K562 (cell line): ENCODE results near the gene VWA7. TPM values are rescaled to one million over a fixed set of nuclear protein-coding genes. Genes with fewer than 3 reads are reported as not detected.

Source experiments
- ARID3B ChIP-seq: fragments of 250-450 bp; sonication (Bioruptor Pico); IDR thresholded peaks from 2 replicates; pipeline ENCODE4 v1.4.0; 2020; ENCODE audit warnings: borderline replicate concordance
- CC2D1A ChIP-seq: fragments of 450-650 bp; IDR thresholded peaks from 2 replicates; pipeline ENCODE4 v1.6.1; 2017; ENCODE audit warnings: mild to moderate bottlenecking
- CXXC5 ChIP-seq: fragments of 250-450 bp; sonication (Bioruptor Pico); IDR thresholded peaks from 2 replicates; pipeline ENCODE4 v1.8.0; 2022; ENCODE audit warnings: inconsistent platforms, mild to moderate bottlenecking, moderate library complexity
- E2F4 ChIP-seq: sonication (generic); formaldehyde crosslinking; IDR thresholded peaks from 2 replicates; pipeline ENCODE4 v1.8.0; 2022; ENCODE audit warnings: mild to moderate bottlenecking, low read depth, missing genetic modification reagents
- EP400 ChIP-seq: fragments of 450-650 bp; IDR thresholded peaks from 2 replicates; pipeline ENCODE4 v1.6.1; 2017; ENCODE audit warnings: antibody characterized with exemption, mild to moderate bottlenecking, moderate library complexity
- ETV1 ChIP-seq: fragments of 450-650 bp; conservative IDR thresholded peaks from 2 replicates; pipeline ENCODE4 v1.6.1; 2016; ENCODE audit warnings: missing genetic modification characterization, control low read depth, low read depth, missing compliant biosample characterization
- HDAC1 ChIP-seq, 2 experiments: fragments of 450-650 bp; IDR thresholded peaks; 2 replicates each; pipeline ENCODE4 v1.6.1; 2016 to 2017; ENCODE audit warnings: inconsistent platforms in 1 of 2, mild to moderate bottlenecking in 1 of 2, moderate library complexity in 1 of 2
- HEY1 ChIP-seq: fragments of 250-450 bp; sonication (Bioruptor Pico); IDR thresholded peaks from 2 replicates; pipeline ENCODE4 v1.5.0; 2020; ENCODE audit warnings: mild to moderate bottlenecking, moderate library complexity, borderline replicate concordance
- MAZ ChIP-seq, 2 experiments: fragments of 450-650 bp in 1 of 2; sonication (generic) in 1 of 2; formaldehyde crosslinking; IDR thresholded peaks in 1 of 2; conservative IDR thresholded peaks in 1 of 2; 2 replicates each; pipeline versions ENCODE4 v1.4.0 to v1.5.0; 2020; ENCODE audit warnings: mild to moderate bottlenecking in 1 of 2, missing genetic modification reagents in 1 of 2
- RBM25 ChIP-seq: fragments of 200-400 bp; formaldehyde crosslinking; IDR thresholded peaks from 2 replicates; pipeline ENCODE4 v1.6.1; 2018; ENCODE audit warnings: low read length, low read depth, moderate library complexity; ENCODE audit not compliant: severe bottlenecking
- RHOXF2B ChIP-seq: fragments of 250-450 bp; sonication (Bioruptor Pico); conservative IDR thresholded peaks from 2 replicates; pipeline ENCODE4 v1.5.1; 2021
- TAF1 ChIP-seq: IDR thresholded peaks from 2 replicates; pipeline ENCODE4 v1.6.1; 2011; ENCODE audit warnings: mild to moderate bottlenecking, low read length, moderate library complexity; ENCODE audit not compliant: insufficient read depth, control insufficient read depth, severe bottlenecking; ENCODE audit errors: extremely low read depth
- TBP ChIP-seq: optimal IDR thresholded peaks from 2 replicates; pipeline ENCODE3; 2011; ENCODE audit warnings: low read depth, low read length, improper control_type of control experiment
- YBX1 ChIP-seq: fragments of 450-650 bp; IDR thresholded peaks from 2 replicates; pipeline ENCODE4 v1.7.1; 2016; ENCODE audit warnings: mild to moderate bottlenecking
- ZC3H4 ChIP-seq: sonication (generic); formaldehyde crosslinking; IDR thresholded peaks from 2 replicates; pipeline ENCODE4 v1.9.0; 2021; ENCODE audit warnings: missing genetic modification reagents, borderline replicate concordance
- ZNF197 ChIP-seq: fragments of 200-800 bp; sonication (Bioruptor generic); IDR thresholded peaks from 2 replicates; pipeline ENCODE4 v1.6.1; 2016; ENCODE audit warnings: low read depth, missing genetic modification characterization, missing compliant biosample characterization
- ZNF263 ChIP-seq: sonication (generic); formaldehyde crosslinking; IDR thresholded peaks from 2 replicates; pipeline ENCODE4 v1.8.0; 2022; ENCODE audit warnings: mild to moderate bottlenecking, missing genetic modification reagents, borderline replicate concordance
- ZNF445 ChIP-seq: fragments of 250-450 bp; sonication (Bioruptor Pico); IDR thresholded peaks from 2 replicates; pipeline ENCODE4 v1.4.0; 2020; ENCODE audit warnings: low read depth, mild to moderate bottlenecking, moderate library complexity
- ZNF592 ChIP-seq: fragments of 450-650 bp; IDR thresholded peaks from 2 replicates; pipeline ENCODE4 v1.6.1; 2017; ENCODE audit warnings: antibody characterized with exemption, mild to moderate bottlenecking
- polyA plus RNA-seq, 8 experiments: library from polyadenylated mRNA; depleted of rRNA in 4 of 8; stranded (reverse) in 5 of 8; unstranded in 3 of 8; fragments of >200 nt; fragmentation: Nextera tagmentation in 2 of 8; fragmentation: Illumina TruSeq in 1 of 8; extraction: Ambion mirVana in 2 of 8; extraction: Trizol in 1 of 8; gene quantifications; 2 replicates each; pipeline versions ENCODE4 v1.2.1 to v1.2.3, GENCODE V29; 2011 to 2014; ENCODE audit warnings: inconsistent platforms in 1 of 8, missing spikeins in 1 of 8
- total RNA-seq, 7 experiments: library from RNA; depleted of rRNA in 6 of 7; stranded (reverse); fragments of >200 nt in 6 of 7; fragmentation: Illumina TruSeq in 2 of 7; extraction: Trizol in 2 of 7; gene quantifications; 2 replicates each; pipeline versions ENCODE4 v1.2.1 to v1.2.3, GENCODE V29; 2011 to 2021; ENCODE audit warnings: low replicate concordance in 1 of 7

Gene VWA7
- total and polyA plus RNA-seq, 9 of the 15 experiments (the other 6 are each of a cell fraction or from before 2014, with no cell fraction given), result 0.18 to 2.9 (median 0.95) TPM

GRCh38 chr6:31794294-31794865 lies 17.3 kb upstream of the VWA7 start (continued):
- TF ChIP-seq ZNF592 (peak; percentile 61; the same call in 1 of the 2 replicates), CC2D1A (peak; percentile 54), RHOXF2B (no peak), HEY1 (CRISPR knock-in tag) (no peak), E2F4 (CRISPR knock-in tag) (no peak), EP400 (peak; percentile 68), ARID3B (no peak), TBP (peak; percentile 42), MAZ (CRISPR knock-in tag; conservative IDR thresholded peaks at IDR 0.05 in 1 of 2, IDR thresholded peaks at IDR 0.05 in 1 of 2) (0 out of 4 replicates have a peak, but pooled peaks of 1 of the 2 experiments have one; percentile 50), RBM25 (no peak), CXXC5 (CRISPR knock-in tag) (0 out of 2 replicates have a peak, but pooled peaks have one; percentile 26), TAF1 (peak; percentile 35), YBX1 (no peak), ZC3H4 (no peak; the same call in 1 of the 2 replicates), HDAC1 (IDR thresholded peaks at IDR 0.05) (peak in 1 of 2 experiments; percentile 71; a peak in 2 of 4 replicates), ZNF263 (CRISPR knock-in tag) (no peak; the same call in 1 of the 2 replicates), ZNF445 (no peak), ETV1 (peak; percentile 42; the same call in 1 of the 2 replicates), ZNF197 (CRISPR knock-in tag) (no peak)
